GM21619 (cell line): ENCODE data around the gene HES3.

Experiments used
- ATAC-seq: cut with Tn5 transposase; IDR thresholded peaks from one replicate; pipeline ENCODE4 v1.9.1; 2021; ENCODE audit not compliant: unreplicated experiment

HES3 gene

GRCh38 chr1:6276811-6277555 is 33.0 kb downstream of the HES3 start:
- ATAC-seq = no peak

GRCh38 chr1:6278263-6278662 is 34.3 kb downstream of the HES3 start:
- ATAC-seq = no peak

- no peak for ATAC-seq
Measured at GRCh38 chr1:6279066-6279465, 35.1 kb downstream of the HES3 start.

GRCh38 chr1:6279613-6280383 is 35.8 kb downstream of the HES3 start:
- ATAC-seq = no peak

- ATAC-seq = no peak
Measured at GRCh38 chr1:6280761-6281451, 36.9 kb downstream of the HES3 start.

- ATAC-seq = no peak
Measured at GRCh38 chr1:6281511-6282402, 37.8 kb downstream of the HES3 start.

- no peak for ATAC-seq
Measured at GRCh38 chr1:6282577-6283270, 38.7 kb downstream of the HES3 start.

- no peak for ATAC-seq
Measured at GRCh38 chr1:6285336-6285735, 41.4 kb downstream of the HES3 start.

- no peak for ATAC-seq
Measured at GRCh38 chr1:6286266-6286665, 42.3 kb downstream of the HES3 start.

GRCh38 chr1:6287029-6287428 is 43.0 kb downstream of the HES3 start:
- ATAC-seq = no peak

- ATAC-seq = no peak
Measured at GRCh38 chr1:6287431-6287886, 43.5 kb downstream of the HES3 start.

- ATAC-seq = no peak
Measured at GRCh38 chr1:6288026-6288425, 44.0 kb downstream of the HES3 start.

GRCh38 chr1:6288665-6289064 is 44.7 kb downstream of the HES3 start:
- no peak for ATAC-seq

- no peak for ATAC-seq
Measured at GRCh38 chr1:6292102-6292501, 48.1 kb downstream of the HES3 start.

GRCh38 chr1:6294080-6294889 is 50.3 kb downstream of the HES3 start:
- ATAC-seq = no peak

GRCh38 chr1:6294890-6295556 is 51.0 kb downstream of the HES3 start:
- ATAC-seq = no peak
